SKM-1 (cell line): Measurements from ENCODE around the gene CFHR2.

Experiments used
- DNase-seq: peaks from one replicate; lab custom pipeline; 2025; ENCODE audit not compliant: unreplicated experiment; lab: John Stamatoyannopoulos, UW

The CFHR2 gene

DNA sequence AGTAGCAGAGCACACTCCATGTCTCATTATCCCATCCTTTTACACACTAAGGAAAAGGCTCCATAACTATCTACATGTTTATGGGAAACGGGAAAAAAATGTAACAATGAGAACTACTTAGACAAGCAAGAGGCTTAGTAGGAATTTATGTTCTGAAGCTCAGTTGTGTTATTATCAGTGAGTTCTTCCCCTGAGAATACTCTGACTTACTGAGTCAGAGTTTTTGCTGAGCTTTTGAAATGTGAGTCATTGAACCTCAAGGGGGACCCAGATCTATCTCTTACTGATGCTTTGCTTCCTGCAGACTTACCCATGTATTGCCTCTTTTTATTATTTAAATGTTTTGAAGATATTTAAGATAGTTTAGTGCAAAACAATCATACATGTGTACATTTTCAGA is 53.9 kb downstream of the CFHR2 start:
- DNase-seq, result no peak

DNA sequence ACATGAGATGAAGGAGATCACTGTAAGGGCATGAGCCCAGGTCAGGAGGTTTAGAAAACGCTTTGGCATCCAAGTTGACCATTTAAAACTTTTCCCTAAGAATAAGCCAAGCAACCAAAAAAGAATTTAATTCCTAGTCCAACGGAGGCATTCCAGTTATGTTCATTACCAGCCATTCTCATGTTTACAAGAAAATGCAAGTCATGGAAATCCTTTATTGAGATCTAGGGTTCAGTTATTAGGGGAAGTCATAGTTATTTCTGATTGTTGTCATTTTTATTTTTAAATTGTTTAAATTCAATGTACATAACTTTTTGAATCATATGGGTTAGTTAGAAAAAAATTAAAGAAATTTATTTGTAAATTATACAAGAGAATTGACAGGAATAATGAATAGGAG is 58.3 kb downstream of the CFHR2 start:
- no peak for DNase-seq

GRCh38 chr1:197003132-197003531 is 59.6 kb downstream of the CFHR2 start:
- no peak for DNase-seq

GRCh38 chr1:197008861-197009260 is 65.3 kb downstream of the CFHR2 start:
- no peak for DNase-seq
